GM19467 (cell line): ENCODE measurements around the gene LRRC1.

Experiments used
- ATAC-seq: cut with Tn5 transposase; IDR thresholded peaks from one replicate; pipeline ENCODE4 v1.9.1; 2021; ENCODE audit warnings: mild to moderate bottlenecking, moderate library complexity; ENCODE audit not compliant: unreplicated experiment

The LRRC1 gene

GRCh38 chr6:53947780-53948179 is 153.0 kb downstream of the LRRC1 start:
- no peak for ATAC-seq

GRCh38 chr6:53951383-53951782 is 156.6 kb downstream of the LRRC1 start:
- ATAC-seq: no peak

- ATAC-seq: peak; percentile 87
Measured at GRCh38 chr6:53956068-53956711, 161.4 kb downstream of the LRRC1 start.

- no peak for ATAC-seq
Measured at GRCh38 chr6:53956804-53957203, 162.0 kb downstream of the LRRC1 start.

GRCh38 chr6:53959717-53960116 is 164.9 kb downstream of the LRRC1 start:
- no peak for ATAC-seq

GRCh38 chr6:53960311-53960710 is 165.5 kb downstream of the LRRC1 start:
- no peak for ATAC-seq

- ATAC-seq: no peak
Measured at GRCh38 chr6:53961679-53962370, 167.0 kb downstream of the LRRC1 start.

GRCh38 chr6:53962646-53963045 is 167.8 kb downstream of the LRRC1 start:
- no peak for ATAC-seq

- no peak for ATAC-seq
Measured at GRCh38 chr6:53967415-53967814, 172.6 kb downstream of the LRRC1 start.
